ENCODE measurements around the gene HLA-DQA2. TPM values are rescaled to one million over a fixed set of nuclear protein-coding genes. Genes with fewer than 3 reads are reported as not detected.
"Not testable (repeated sequence)": the region's sequence is repeated elsewhere in the genome, so short reads cannot be mapped to it uniquely, and the experiment has no call there.

The HLA-DQA2 gene
- polyA plus RNA-seq, 2 of the 4 experiments (the other 2 are of a cell fraction) = not detected

- no peak for TF ChIP-seq ZC3H11A (IDR thresholded peaks at IDR 0.05)
- no peak for TF ChIP-seq HEYL (CRISPR knock-in tag; IDR thresholded peaks at IDR 0.05)
- no peak for TF ChIP-seq GATA3 (IDR thresholded peaks at IDR 0.05; ENCODE audit: borderline replicate concordance)
Measured at GRCh38 chr6:32742374-32742773, 1.2 kb downstream of the HLA-DQA2 start (continued).

GRCh38 chr6:32744776-32745175 lies 3.6 kb downstream of the HLA-DQA2 start:
- Histone ChIP-seq H3K27ac (no peak overlapping the region), H3K4me2 (no peak overlapping the region), H3K4me1 (no peaks in the 10 kb centered on the region), H3K4me3 (no peak overlapping the region), H3K9me3 (no peaks in the 10 kb centered on the region)
- ChIA-PET CTCF (no interaction called here), POLR2A (no interaction called here)
- TF ChIP-seq KDM1A (IDR thresholded peaks at IDR 0.05; ENCODE audit: low read depth) (no peak), NR3C1 (IDR thresholded peaks at IDR 0.05) (no peak), MAFK (IDR thresholded peaks at IDR 0.05; ENCODE audit: partially characterized antibody) (no peak), GATA3 (IDR thresholded peaks at IDR 0.05; ENCODE audit: borderline replicate concordance) (no peak), HOXA7 (CRISPR knock-in tag; IDR thresholded peaks at IDR 0.05) (no peak), HOXB13 (CRISPR knock-in tag; IDR thresholded peaks at IDR 0.05; ENCODE audit: low read depth) (no peak), POLR2A (IDR thresholded peaks at IDR 0.05; ENCODE audit: low read length) (no peak), RCOR1 (IDR thresholded peaks at IDR 0.05; ENCODE audit: low read depth, low read length) (no peak), JUN (IDR thresholded peaks at IDR 0.05) (no peak), RNF2 (IDR thresholded peaks at IDR 0.05; ENCODE audit: borderline replicate concordance, low read depth) (no peak), FOSL2 (IDR thresholded peaks at IDR 0.05) (no peak), FOSL2 (CRISPR knock-in tag; IDR thresholded peaks at IDR 0.05) (no peak), KDM5A (IDR thresholded peaks at IDR 0.05) (no peak)
- TF ChIP-seq, protein P1, sequence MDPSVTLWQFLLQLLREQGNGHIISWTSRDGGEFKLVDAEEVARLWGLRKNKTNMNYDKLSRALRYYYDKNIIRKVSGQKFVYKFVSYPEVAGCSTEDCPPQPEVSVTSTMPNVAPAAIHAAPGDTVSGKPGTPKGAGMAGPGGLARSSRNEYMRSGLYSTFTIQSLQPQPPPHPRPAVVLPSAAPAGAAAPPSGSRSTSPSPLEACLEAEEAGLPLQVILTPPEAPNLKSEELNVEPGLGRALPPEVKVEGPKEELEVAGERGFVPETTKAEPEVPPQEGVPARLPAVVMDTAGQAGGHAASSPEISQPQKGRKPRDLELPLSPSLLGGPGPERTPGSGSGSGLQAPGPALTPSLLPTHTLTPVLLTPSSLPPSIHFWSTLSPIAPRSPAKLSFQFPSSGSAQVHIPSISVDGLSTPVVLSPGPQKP (IDR thresholded peaks at IDR 0.05; ENCODE audit: low read depth, low read length) = no peak
- TF ChIP-seq, protein P2, sequence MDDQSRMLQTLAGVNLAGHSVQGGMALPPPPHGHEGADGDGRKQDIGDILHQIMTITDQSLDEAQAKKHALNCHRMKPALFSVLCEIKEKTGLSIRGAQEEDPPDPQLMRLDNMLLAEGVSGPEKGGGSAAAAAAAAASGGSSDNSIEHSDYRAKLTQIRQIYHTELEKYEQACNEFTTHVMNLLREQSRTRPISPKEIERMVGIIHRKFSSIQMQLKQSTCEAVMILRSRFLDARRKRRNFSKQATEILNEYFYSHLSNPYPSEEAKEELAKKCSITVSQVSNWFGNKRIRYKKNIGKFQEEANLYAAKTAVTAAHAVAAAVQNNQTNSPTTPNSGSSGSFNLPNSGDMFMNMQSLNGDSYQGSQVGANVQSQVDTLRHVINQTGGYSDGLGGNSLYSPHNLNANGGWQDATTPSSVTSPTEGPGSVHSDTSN (IDR thresholded peaks at IDR 0.05) = no peak
- TF ChIP-seq, protein P3, sequence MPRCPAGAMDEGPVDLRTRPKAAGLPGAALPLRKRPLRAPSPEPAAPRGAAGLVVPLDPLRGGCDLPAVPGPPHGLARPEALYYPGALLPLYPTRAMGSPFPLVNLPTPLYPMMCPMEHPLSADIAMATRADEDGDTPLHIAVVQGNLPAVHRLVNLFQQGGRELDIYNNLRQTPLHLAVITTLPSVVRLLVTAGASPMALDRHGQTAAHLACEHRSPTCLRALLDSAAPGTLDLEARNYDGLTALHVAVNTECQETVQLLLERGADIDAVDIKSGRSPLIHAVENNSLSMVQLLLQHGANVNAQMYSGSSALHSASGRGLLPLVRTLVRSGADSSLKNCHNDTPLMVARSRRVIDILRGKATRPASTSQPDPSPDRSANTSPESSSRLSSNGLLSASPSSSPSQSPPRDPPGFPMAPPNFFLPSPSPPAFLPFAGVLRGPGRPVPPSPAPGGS (IDR thresholded peaks at IDR 0.05) = no peak
- TF ChIP-seq, protein P4, sequence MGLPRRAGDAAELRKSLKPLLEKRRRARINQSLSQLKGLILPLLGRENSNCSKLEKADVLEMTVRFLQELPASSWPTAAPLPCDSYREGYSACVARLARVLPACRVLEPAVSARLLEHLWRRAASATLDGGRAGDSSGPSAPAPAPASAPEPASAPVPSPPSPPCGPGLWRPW (IDR thresholded peaks at IDR 0.05) = no peak
- FAIRE-seq = no peak
- DNase-seq (ENCODE audit: low read depth in 1 of 2, low spot score in 1 of 2) = no peak
- no peak for ATAC-seq
- WGBS (ENCODE audit: missing lambda C conversion rate) = 2% methylated on average over 5 of the region's 5 CpGs

DNA sequence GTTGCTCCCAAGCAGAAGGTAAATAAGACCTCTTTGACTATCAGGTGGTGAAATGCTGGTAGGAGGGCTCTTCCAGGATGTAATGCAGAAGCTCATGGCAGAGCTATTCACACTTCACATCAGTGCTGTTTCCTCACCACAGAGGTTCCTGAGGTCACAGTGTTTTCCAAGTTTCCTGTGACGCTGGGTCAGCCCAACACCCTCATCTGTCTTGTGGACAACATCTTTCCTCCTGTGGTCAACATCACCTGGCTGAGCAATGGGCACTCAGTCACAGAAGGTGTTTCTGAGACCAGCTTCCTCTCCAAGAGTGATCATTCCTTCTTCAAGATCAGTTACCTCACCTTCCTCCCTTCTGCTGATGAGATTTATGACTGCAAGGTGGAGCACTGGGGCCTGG lies 4.5 kb downstream of the HLA-DQA2 start:
- DNase-seq (ENCODE audit: low read depth in 1 of 2, low spot score in 1 of 2); H3K4me3 ChIP-seq; ATAC-seq; POLR2A ChIA-PET; CTCF ChIA-PET; H3K4me2 ChIP-seq; FAIRE-seq; H3K9me3 ChIP-seq; H3K27ac ChIP-seq; H3K4me1 ChIP-seq: not testable (repeated sequence)
- whole genome bisulfite sequencing (ENCODE audit: missing lambda C conversion rate) = 19% methylated on average over 1 of the region's 1 CpG

- ATAC-seq (no peak), DNase-seq (ENCODE audit: low read depth in 1 of 2, low spot score in 1 of 2) (no peak), FAIRE-seq (no peak)
- ChIA-PET CTCF (no interaction called here), POLR2A (interaction anchor here (0.6 kb wide), 1 partner anchor 591 kb away, joined by 7 read pairs; no protein-coding TSS in a partner anchor)
- Histone ChIP-seq H3K9me3 (no peaks in the 10 kb centered on the region), H3K27ac (no peak overlapping the region), H3K4me1 (no peaks in the 10 kb centered on the region), H3K4me3 (no peak overlapping the region), H3K4me2 (no peak overlapping the region)
- WGBS (ENCODE audit: missing lambda C conversion rate) = 4% methylated on average over 8 of the region's 8 CpGs
- TF ChIP-seq POLR2A (IDR thresholded peaks at IDR 0.05; ENCODE audit: low read length) = no peak
- TF ChIP-seq RARB (CRISPR knock-in tag; IDR thresholded peaks at IDR 0.05) = no peak
- no peak for TF ChIP-seq EP300 (IDR thresholded peaks at IDR 0.05)
Measured at GRCh38 chr6:32752580-32752979, 11.4 kb downstream of the HLA-DQA2 start.

Measured in A549 (cell line).